DMS 273 treated with DMSO at 0.1 percent for 48 hours (cell line): ENCODE results near the gene RXRB.

Experiments
- DNase-seq: peaks from one replicate; lab custom pipeline; 2025; lab: John Stamatoyannopoulos, UW

Gene RXRB

DNA sequence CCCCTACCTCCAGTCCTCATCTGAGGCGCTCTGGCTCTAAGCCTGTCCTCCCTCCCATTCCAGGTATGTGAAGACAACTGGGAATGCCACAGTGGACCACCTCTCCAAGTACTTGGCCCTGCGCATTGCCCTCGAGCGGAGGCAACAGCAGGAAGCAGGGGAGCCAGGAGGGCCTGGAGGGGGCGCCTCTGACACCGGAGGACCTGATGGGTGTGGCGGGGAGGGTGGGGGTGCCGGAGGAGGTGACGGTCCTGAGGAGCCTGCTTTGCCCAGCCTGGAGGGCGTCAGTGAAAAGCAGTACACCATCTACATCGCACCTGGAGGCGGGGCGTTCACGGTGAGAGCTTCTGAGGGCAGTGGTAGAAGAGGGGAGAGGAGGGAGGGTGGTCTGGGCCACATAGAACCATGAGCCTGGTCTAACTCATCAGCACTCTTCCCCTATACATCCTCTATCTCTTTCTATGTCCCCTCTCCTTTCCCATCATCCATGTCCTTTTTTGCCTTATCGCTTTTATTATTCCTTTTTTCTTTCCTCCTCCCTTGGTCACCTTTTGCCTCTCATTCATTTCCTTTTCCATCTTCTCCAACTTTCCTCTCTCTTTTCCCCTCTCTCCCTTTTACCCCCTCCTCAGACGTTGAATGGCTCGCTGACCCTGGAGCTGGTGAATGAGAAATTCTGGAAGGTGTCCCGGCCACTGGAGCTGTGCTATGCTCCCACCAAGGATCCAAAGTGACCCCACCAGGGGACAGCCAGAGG, 11.4 kb upstream of the RXRB start:
- no peak for DNase-seq

DNA sequence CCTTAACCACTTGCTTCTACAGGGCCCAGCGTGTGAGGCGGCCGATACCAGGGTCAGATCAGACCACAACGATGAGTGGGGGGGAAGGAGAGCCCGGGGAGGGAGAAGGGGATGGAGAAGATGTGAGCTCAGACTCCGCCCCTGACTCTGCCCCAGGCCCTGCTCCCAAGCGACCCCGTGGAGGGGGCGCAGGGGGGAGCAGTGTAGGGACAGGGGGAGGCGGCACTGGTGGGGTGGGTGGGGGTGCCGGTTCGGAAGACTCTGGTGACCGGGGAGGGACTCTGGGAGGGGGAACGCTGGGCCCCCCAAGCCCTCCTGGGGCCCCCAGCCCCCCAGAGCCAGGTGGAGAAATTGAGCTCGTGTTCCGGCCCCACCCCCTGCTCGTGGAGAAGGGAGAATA, 10.7 kb upstream of the RXRB start:
- DNase-seq, result no peak

DNA sequence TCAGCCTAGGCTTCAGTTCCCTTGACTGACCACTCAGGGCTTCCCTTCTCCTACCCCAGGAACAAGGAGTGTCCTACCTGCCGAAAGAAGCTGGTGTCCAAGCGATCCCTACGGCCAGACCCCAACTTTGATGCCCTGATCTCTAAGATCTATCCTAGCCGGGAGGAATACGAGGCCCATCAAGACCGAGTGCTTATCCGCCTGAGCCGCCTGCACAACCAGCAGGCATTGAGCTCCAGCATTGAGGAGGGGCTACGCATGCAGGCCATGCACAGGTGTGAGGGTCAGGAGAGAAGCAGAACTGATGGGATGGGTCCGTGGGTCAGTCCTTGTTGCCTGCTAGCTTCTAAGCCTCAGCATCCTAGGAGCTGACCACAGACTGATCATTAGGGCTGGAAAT, 9.4 kb upstream of the RXRB start:
- DNase-seq, result no peak

DNA sequence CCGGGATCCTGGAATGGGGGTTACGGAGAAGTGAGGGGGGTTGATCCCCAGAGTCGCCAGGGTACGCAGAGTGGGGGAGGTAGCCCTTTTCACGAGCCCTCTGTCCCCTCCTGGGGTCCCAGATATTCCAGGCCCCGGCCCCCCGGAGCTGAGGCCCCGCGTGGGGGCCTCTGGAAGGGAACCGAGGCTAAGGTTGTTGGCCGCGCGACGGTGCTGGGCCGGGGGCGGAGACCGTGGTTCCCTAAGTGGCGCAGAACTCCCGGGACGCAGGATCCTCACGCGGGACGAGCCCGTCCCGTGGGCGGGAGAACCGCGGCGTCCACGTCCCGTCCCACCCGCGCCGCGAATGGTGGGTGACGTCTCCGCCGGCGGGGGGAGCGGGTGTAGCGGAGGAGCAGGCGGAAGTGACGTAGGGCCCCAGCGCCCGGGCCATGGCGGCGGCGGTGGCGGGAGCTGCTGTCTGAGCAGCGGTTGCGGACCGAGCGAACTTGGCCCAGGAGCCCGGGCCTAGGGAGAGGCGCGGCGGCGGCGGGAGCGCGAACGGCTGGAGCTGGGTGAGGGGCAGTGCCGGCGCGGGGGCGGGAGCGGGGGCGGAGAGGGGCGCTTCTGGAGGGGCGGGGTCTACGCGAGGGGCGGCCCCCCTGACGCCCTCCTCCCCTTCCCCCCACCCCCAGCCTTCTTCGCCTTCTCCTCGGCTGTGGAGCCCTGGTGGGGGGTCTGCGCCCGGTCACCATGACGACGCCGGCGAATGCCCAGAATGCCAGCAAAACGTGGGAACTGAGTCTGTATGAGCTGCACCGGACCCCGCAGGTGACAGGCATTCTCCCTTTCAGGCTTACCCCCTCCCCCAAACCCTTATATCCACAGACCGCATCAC, 7.9 kb upstream of the RXRB start, which contains the start of gene RING1:
Gene RING1 (plus strand): TSS at position 410 of the 877 bp plus-strand sequence. CDS start 323 bp downstream, at position 733.
- peak; percentile 21 for DNase-seq

DNA sequence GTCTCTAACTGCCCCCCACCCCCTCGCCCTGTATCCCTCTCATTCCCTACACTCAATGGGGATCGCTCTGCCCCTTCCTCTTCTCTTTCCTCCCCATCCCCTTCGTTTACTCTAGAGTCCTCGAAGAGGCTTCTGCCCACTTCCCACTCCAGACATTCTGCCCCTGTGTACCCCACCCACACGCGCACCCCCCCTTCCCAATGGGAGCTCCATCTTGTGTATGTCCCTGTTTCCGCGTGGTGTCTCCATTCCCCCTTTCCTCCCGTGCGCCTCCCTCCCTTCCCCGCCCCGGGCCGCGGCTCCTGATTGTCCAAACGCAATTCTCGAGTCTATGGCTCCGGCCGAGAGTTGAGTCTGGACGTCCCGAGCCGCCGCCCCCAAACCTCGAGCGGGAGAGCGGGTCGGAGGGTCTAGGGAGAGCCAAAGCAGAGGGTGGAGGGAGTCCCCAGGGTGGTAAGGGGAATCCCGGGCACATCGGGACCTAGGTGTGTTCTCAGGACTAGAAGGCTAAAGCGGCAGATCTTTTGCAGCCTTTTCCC, 7.2 kb upstream of the RXRB start:
- DNase-seq, result no peak

DNA sequence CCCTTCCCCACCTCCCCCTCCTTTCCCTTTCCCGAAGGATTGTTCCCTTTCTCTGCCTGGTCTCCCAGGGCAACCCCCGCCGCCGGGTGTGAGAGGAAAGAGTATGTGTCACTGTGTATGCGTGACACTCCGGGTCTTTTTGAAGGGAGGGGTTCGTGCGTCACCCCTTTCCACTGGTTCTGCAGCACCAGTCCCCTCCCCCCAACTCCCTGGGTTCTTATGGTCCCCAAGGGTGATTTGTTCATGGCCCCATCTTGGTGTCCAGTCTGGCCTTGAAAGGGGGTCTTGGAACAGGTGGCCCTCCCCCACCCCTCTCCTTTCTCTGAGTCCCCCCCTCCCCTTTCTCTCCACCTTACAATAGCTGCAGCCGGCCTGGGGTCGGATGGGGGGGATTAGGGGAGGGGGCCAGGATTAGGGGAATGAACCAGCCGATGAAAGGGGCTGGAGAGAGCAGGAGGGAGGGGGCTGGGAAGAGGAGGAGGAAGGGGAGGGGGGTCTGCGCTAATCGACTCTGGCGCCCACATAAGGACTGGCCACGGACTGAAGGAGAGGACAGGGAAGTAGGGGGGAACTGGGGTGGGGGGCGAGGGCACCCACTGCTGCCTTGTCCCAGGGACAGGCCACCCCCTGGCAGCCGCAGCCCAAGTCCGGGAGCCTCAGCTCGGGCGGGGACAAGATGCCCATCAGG, 6.5 kb upstream of the RXRB start:
- DNase-seq, result no peak

DNA sequence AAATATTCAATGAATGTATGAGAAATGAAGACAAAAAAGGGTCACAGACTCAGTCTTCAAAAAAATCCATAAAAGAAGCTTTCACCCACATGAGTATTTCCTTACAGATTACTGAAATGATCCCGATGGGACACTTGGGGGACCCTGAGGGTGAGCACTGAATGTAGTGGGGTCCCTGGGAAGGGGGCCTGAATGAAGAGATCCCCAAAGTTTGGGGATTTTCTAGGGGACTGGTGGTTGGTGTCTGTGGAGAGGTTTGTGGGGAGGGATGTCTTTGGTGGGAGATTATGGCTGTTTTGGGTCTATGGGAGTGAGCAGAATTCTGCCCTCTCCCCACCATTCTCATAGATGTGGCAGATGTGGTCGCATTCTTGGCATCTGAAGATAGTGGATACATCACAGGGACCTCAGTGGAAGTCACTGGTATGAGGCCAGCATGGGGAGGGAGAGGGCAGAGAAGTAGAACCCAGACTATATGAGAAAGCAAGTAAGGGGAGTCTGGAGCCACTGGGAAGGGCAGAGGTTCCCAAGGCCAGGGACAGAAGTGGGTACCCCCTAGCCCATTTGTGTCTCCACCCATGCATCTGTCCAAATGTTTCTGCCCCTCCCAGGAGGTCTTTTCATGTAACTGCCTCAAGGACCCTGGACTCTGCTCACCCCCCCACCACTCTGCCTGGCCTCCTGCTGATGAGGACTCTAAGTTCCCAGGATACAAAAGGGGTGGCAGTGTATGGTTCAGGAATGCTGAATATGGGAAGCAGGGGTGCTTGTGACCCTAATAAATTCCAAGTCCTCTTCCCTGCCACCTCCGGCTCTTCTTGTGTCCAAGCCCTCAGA, 5.8 kb upstream of the RXRB start:
- DNase-seq, result no peak

DNA sequence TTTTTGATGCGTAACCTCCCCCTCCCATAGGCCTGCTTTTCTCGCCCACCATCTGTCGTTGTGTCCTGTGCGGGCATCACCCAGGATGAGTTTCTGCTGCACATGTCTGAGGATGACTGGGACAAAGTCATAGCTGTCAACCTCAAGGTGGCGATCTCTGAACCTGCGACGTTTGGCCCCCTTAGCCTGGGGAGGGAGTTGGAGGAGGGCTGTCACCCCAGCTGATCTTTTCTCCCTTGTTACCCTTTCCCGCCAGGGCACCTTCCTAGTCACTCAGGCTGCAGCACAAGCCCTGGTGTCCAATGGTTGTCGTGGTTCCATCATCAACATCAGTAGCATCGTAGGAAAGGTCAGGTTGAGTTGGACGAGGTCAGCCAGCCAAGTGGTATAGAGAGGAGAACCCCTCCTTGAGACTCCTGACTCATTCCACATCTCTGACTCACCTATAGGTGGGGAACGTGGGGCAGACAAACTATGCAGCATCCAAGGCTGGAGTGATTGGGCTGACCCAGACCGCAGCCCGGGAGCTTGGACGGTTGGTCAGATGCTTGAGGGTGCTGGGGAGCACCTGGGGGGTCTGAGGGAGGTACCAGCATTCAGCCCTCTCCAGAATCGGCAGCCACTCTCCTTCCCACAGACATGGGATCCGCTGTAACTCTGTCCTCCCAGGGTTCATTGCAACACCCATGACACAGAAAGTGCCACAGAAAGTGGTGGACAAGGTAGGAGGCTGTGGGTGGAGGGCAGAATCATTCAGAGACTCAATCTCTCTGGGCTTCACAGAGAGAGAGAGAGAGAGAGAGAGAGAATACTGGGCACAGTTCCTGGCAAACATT, 4.9 kb upstream of the RXRB start:
- DNase-seq, result no peak

DNA sequence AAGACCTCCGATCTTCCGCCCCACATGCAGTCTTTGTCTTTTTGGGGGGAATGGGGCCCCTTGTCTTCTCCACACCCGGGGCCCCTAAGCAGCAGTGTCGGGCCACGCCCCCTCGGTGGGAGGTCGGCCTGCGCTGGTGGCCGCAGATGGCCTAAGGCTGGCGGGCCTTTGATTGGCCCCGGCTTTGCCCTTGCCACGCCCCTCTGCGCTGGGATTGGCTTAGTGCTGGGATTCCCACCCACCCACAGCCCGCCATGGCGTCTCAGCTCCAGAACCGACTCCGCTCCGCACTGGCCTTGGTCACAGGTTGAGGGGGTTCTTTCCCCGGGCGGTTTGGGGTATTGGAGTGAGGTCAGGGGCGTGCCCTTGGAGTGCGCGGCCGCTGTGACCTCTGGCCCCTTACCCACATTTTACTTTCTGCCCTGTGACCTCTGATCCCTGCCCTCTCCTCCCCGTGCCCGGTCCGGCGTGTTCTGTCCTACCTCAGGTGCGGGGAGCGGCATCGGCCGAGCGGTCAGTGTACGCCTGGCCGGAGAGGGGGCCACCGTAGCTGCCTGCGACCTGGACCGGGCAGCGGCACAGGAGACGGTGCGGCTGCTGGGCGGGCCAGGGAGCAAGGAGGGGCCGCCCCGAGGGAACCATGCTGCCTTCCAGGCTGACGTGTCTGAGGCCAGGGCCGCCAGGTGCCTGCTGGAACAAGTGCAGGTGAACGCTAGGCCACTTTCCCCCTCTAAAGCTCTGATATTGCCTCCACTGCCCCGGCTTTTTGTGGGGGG, 4.1 kb upstream of the RXRB start, which contains the start of gene HSD17B8:
Gene HSD17B8 (plus strand): TSS at position 241 of the 776 bp plus-strand sequence. CDS start 14 bp downstream, at position 255.
- peak; percentile 81 for DNase-seq

DNA sequence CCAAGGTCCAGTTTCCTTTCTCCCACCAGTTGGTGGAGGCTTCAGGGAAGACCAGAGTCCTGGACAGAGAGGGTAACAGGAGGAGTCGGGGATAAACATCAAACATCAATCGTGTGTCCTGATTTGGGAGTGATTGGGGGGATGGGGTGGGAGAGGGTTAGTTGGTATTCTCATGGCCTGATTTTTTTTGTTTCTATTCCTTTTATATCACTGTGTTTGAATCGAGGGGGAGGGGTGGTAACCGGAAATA, 3.6 kb upstream of the RXRB start:
- DNase-seq, result no peak

DNA sequence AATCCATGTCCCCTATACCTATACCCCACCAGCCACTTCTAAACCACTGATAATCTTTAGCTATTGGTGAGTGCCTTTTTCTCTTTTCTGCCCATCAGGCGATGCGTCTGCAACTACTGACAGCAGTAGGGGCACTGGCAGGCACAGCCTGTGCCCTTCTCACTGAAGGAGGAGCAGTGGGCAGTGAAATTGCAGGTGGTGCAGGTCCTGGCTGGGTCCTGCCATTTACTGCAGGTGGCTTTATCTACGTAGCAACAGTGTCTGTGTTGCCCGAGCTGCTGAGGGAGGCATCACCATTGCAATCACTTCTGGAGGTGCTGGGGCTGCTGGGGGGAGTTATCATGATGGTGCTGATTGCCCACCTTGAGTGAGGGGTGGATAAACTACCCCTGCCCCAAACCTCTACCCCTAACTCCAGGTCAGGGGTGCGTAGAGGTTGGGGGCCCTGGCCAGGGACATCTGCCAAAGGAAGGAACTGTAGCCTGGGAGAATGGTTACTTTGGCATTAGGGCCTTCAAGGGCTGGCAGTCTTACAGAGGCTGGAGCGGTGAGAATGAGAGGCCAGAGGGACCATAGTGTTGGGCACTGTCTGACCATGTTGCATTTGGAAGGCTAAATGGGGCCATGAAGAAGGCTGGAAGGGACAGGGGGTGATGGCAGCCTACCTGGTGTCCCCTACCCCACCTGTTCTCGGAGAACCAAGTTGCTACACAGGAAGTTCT, 3.1 kb upstream of the RXRB start:
- DNase-seq, result no peak

DNA sequence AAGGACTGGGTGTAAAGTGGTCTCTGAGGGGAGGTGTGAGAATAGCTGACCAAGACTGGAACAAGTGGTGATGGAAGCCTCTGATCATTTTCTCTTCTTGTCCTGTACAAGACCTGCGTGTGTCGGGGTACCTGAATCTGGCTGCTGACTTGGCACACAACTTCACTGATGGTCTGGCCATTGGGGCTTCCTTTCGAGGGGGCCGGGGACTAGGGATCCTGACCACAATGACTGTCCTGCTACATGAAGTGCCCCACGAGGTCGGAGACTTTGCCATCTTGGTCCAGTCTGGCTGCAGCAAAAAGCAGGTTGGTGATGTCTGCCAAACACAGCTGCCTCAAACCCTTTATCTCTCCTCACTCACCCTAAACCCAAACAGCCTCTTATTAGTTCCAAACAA, 2.3 kb upstream of the RXRB start:
- no peak for DNase-seq

DNA sequence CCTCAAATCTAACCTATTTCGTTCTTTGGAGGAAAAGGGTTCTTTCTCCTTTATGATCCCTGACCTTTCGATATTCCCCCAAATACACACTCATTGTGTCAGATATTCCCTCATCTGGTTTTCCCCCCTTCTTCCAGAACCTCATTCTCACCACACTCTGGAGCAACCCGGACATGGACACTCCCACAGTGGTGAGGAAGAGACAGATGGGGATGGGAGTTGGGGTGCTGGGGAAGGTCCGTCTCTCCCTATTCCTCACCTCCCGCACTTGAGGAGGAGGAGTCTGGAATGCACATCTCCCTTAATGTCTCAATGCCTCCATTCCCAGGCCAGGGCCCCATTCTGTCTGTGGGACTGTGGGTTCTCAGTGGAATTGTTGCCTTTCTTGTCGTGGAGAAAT, 1.5 kb upstream of the RXRB start:
- DNase-seq, result no peak

DNA sequence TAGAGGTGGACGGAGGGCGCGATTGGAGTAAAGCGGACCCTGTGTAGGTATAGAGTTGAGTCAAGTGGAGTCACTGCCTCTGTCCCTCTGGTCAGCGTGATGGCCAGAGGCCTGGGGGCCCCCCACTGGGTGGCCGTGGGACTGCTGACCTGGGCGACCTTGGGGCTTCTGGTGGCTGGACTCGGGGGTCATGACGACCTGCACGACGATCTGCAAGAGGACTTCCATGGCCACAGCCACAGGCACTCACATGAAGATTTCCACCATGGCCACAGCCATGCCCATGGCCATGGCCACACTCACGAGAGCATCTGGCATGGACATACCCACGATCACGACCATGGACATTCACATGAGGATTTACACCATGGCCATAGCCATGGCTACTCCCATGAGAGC, 681 bp upstream of the RXRB start:
- DNase-seq, result no peak

DNA sequence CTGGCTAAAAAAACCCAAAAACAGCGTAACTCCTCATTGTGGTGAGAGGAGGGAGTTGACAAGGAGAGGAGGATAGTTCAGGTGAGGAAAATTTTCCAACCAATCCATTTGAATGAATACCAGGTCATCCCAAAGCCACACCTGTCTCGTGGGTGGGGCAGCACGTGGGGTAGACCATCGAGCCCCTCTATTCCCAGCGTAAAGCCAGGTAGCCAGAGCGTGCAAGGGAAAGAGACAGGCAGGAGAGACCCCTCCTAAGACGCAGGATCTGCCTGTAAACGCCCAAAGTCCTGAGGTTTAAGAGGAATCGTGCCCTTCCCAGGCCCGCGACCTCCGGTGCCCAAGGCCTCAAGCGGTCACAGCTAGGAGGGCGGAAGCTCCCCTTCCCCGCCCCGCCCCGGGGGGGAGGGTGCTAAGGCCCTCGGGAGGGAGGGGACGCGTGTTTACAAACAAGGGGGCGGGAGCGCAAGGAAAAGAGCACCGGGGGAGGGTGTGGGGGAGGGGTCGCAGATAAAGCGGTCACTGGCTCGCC, 712 bp downstream of the RXRB start:
- DNase-seq, result no peak

DNA sequence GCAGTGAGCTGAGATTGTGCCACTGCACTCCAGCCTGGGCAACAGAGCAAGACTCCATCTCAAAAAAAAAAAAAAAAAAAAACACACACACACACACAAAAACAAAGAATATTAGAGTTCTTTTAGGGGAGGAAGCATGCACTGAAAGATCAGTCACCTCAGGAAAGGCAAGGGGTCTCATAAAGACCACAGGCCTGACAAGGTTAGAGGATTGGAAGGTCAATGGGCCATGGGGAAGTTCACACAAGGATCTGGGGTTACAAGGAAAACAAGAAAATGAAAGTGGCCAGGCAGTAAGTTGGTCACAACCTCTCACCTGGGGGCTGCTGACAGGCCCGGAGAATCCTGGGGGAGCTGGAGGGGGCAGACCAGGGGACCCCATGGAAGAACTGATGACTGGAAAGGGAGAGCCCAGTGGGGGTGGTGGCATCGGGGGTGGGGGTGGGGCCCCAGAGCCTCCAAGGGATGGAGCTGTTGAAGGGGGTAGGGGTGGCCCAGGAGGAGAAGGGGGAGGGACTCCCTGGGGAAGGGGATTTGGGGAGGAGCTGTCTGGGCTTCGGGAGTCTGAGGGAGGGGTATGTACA, 1.5 kb downstream of the RXRB start:
- DNase-seq, result no peak

DNA sequence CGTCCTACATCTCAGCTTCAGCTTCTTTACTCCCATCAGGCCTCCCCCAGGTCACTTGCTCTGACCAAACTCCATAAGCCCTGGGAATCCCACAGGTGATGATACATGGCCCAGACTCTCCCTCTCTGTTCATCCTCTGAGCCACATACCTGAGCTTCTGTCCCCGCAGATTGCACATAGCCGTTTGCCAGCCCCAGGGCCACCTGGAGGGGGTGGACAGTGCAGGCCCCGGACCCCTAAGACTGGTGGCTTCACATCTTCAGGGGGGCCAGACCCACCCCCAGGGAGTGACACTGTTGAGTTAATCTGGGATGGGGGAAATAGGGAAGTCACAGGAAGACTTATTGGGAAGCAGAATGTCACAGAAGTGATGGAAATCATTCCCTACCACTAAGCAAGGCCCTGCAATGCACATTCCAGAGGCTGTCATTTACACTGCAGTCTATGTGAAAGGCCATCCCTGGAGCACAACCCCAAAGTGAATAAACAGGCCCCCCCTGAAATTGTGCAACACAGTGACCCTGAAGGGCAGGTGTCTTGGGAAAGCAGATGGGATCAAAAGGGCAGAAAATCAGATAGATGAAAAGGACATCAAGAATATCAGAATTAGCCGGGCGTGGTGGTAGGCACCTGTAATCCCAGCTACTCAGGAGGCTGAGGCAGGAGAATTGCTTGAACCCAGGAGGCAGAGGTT, 2.2 kb downstream of the RXRB start:
- no peak for DNase-seq

DNA sequence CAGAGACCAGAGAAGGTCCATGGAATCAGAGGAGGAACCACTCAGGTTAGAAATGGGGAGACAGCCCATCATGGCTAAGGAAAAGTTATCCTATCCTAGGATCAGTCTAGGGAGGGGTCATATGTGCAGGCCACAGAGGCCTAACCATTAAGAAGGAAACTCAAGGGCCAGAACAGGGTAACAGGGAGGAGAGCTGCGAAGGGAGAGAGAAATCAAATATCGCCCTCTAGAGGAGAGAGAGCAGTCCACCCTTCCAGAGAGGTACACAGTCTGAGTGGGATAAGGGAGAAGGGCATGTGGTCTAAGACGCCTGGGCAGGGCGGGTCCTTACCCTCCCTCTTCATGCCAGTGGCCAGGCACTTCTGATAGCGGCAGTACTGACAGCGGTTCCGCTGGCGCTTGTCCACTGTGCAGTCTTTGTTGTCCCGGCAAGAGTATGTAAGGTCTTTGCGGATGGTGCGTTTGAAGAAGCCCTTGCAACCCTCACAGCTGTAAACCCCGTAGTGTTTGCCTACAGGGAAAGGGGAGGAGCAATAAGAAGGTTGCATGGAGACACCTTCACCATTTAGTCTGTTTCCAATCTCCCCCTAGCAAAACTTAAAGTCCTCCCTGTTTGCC, 2.9 kb downstream of the RXRB start:
- DNase-seq, result peak; percentile 30
